Endothelial cell (in vitro differentiated cells): Measurements from ENCODE around the gene BCAT1. TPM values are rescaled to one million over a fixed set of nuclear protein-coding genes. Genes with fewer than 3 reads are reported as not detected.

ENCODE experiments used
- DNase-seq: peaks from one replicate; pipeline ENCODE4 v3.0.0; 2021; ENCODE audit warnings: low spot score
- H3K27ac Mint-ChIP-seq: one replicate; pipeline ENCODE4 v1.8.0; 2021; ENCODE audit warnings: mixed read lengths, inconsistent platforms; ENCODE audit not compliant: unreplicated experiment
- H3K27me3 Mint-ChIP-seq: one replicate; pipeline ENCODE4 v1.8.0; 2021; ENCODE audit warnings: mild to moderate bottlenecking, moderate library complexity, mixed read lengths, inconsistent platforms; ENCODE audit not compliant: unreplicated experiment
- H3K36me3 Mint-ChIP-seq: one replicate; pipeline ENCODE4 v1.8.0; 2021; ENCODE audit warnings: mild to moderate bottlenecking, low read depth, mixed read lengths, inconsistent platforms; ENCODE audit not compliant: unreplicated experiment
- H3K4me1 Mint-ChIP-seq: one replicate; pipeline ENCODE4 v1.8.0; 2021; ENCODE audit warnings: mild to moderate bottlenecking, mixed read lengths, inconsistent platforms; ENCODE audit not compliant: unreplicated experiment
- H3K4me3 Mint-ChIP-seq: one replicate; pipeline ENCODE4 v1.8.0; 2021; ENCODE audit warnings: mild to moderate bottlenecking, mixed read lengths, inconsistent platforms; ENCODE audit not compliant: unreplicated experiment
- H3K9me3 Mint-ChIP-seq: one replicate; pipeline ENCODE4 v1.8.0; 2021; ENCODE audit warnings: mixed read lengths, inconsistent platforms; ENCODE audit not compliant: unreplicated experiment
- total RNA-seq: library from RNA; stranded (reverse); fragmentation: NEBNext Ultra II Directional; extraction: Animal tissue kit (Norgen Biotek cat#: 25700); gene quantifications from one replicate; pipeline ENCODE4 v1.2.1, GENCODE V29; 2021; ENCODE audit not compliant: unreplicated experiment
- TF ChIP-seq, protein P1 (sequence below): fragments of 200-600 bp; sonication (generic); IDR thresholded peaks from one replicate; pipeline ENCODE4 v1.5.0; 2021; ENCODE audit warnings: antibody characterized with exemption; ENCODE audit not compliant: unreplicated experiment

The BCAT1 gene
- total RNA-seq, 1 donor from 2014 or later, result 110 TPM

DNA sequence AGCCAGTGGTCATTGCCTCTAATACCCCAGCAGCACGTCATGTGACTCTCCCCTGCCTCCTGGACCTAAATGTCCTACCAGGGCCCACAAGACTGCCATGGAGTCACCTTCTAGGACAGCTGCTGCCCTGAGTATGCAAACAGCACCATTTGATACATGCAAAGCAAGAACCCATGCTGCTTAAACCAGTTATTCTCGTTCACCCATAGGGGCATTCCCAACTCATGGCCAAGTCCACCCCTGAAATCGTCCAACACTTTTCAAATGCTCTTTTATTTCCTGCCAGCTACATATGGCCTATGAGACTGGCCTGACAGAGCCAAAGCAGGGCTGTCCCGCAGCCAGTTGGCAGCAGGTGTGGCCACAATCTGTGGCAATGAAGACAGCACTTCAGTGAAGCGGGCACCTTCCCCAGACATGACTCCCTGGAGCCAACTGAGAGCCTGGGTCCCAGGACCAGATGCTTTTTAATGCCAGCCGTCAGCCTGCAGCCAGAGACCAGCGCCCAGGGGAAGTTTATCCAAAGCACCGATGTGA lies 99.9 kb downstream of the BCAT1 start:
- TF ChIP-seq, protein P1, sequence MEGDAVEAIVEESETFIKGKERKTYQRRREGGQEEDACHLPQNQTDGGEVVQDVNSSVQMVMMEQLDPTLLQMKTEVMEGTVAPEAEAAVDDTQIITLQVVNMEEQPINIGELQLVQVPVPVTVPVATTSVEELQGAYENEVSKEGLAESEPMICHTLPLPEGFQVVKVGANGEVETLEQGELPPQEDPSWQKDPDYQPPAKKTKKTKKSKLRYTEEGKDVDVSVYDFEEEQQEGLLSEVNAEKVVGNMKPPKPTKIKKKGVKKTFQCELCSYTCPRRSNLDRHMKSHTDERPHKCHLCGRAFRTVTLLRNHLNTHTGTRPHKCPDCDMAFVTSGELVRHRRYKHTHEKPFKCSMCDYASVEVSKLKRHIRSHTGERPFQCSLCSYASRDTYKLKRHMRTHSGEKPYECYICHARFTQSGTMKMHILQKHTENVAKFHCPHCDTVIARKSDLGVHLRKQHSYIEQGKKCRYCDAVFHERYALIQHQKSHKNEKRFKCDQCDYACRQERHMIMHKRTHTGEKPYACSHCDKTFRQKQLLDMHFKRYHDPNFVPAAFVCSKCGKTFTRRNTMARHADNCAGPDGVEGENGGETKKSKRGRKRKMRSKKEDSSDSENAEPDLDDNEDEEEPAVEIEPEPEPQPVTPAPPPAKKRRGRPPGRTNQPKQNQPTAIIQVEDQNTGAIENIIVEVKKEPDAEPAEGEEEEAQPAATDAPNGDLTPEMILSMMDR, result no peak
- Mint-ChIP-seq H3K27ac (no peak overlapping the region), H3K4me3 (no peak overlapping the region), H3K36me3 (no peaks in the 10 kb centered on the region), H3K9me3 (no peaks in the 10 kb centered on the region), H3K4me1 (peaks cover 19% of the 10 kb centered on the region), H3K27me3 (peaks cover 2% of the 10 kb centered on the region)
- no peak for DNase-seq

DNA sequence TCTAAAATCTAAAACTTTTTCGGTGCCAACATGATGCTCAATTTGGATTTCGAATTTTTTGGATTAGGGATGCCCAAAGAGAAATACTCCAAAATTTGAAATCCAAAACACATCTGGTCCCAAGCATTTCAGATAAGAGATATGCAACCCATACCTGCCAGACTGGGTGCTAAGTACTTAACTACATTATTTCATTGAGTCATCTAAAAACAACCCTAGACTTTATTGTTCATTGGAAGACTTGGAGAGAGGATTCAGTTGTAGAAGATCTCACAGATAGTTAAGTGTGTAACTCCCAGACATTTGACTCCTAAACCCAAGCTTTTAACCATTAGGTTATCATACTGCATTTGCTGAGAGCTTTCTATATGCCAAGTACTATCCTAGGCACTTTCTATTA lies 102.2 kb downstream of the BCAT1 start:
- TF ChIP-seq, protein P1, result no peak
- H3K27me3 Mint-ChIP-seq, result peaks cover 2% of the 10 kb centered on the region

DNA sequence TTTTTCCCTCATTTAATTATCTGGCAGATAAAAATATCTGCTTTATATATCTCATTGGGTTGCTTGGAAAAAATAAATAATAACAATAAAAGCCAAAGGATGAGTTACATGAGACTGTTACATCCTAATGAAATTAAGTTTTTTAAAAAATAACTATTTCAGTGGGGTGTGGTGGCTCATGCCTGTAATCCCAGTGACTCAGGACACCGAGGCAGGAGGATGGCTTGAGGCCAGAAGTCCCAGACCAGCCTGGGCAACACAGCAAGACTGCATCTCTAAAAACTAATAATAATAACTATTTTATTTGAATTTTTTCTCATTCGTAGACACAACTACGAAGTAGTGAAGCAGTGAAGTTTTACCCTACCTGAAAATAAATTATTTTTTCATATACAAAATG lies 103.3 kb downstream of the BCAT1 start:
- H3K4me1 Mint-ChIP-seq, result peaks cover 1% of the 10 kb centered on the region
- H3K27me3 Mint-ChIP-seq, result peaks cover 2% of the 10 kb centered on the region
- TF ChIP-seq, protein P1, result no peak
- no peaks in the 10 kb centered on the region for H3K9me3 Mint-ChIP-seq
- no peak overlapping the region for H3K4me3 Mint-ChIP-seq
- DNase-seq, result no peak
- H3K27ac Mint-ChIP-seq, result no peak overlapping the region
- no peaks in the 10 kb centered on the region for H3K36me3 Mint-ChIP-seq

More for the DNA sequence above, 102.2 kb downstream of the BCAT1 start:
- DNase-seq, result no peak
- no peak overlapping the region for H3K27ac Mint-ChIP-seq
- H3K9me3 Mint-ChIP-seq, result no peaks in the 10 kb centered on the region
- H3K4me3 Mint-ChIP-seq, result no peak overlapping the region
- H3K36me3 Mint-ChIP-seq, result no peaks in the 10 kb centered on the region
- H3K4me1 Mint-ChIP-seq, result peaks cover 10% of the 10 kb centered on the region

DNA sequence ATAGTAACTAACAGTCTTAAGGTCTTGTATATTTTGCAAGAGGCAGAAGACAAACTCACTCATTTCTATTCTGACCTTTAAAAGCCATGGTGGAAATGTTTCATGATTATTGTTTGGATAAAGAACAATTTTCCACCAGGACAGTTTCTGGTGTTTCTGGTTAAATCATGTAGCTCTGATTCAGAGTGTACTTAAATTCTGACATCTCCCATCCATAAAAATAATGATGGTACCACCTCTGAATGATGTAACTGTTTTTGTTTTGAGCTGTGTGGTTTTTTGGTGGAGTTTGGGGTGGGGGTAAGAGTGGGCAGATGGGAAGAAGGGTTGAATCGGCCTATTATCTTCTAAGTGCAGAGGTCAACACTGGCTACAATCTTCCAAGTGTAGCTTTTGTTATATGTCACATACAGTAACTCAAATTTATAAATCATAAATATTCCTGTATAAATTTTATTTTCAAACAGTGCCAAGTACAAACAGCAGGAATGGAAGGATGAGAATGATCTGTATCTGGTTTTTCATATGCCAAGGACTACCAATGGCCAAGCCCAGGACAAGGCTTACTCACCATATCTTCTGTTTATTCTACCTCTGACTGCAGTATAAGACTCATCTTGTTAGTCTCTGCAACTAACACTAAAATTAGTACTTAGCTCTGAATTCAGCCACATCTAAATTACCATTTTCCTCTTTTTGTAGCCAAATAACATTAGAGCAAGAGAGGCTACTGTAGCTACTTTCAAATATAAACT lies 108.7 kb downstream of the BCAT1 start:
- no peak for DNase-seq
- Mint-ChIP-seq H3K4me1 (no peaks in the 10 kb centered on the region), H3K27ac (no peak overlapping the region), H3K36me3 (peaks cover 14% of the 10 kb centered on the region), H3K27me3 (no peaks in the 10 kb centered on the region), H3K9me3 (no peaks in the 10 kb centered on the region), H3K4me3 (no peak overlapping the region)
- TF ChIP-seq, protein P1, result no peak

DNA sequence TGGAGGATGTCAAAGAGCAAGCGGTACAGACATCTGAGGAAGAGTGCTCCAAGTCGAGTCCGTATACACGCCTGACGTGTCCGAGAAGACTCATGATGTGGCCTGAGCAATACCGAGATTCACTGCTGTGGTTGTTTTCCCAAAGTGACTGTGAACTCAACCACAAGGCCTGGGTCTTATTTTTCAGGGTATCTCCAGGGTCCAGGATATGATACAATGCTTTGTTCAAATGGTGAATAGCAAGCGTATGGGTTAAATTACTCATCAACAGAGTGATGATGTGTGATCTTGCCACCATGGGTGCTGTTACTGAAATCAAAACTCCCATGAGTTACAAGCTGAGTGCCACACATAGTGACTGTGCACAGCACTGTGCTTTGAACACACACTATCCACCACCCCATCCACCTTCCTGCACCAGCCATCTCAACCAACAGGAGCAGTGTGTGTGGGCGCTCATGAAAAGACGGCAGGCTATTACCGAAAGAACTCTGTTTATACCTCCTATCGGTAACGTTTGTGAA lies 109.6 kb downstream of the BCAT1 start:
- peaks cover 14% of the 10 kb centered on the region for H3K36me3 Mint-ChIP-seq
- no peak for DNase-seq
- no peaks in the 10 kb centered on the region for H3K4me1 Mint-ChIP-seq
- H3K4me3 Mint-ChIP-seq, result no peak overlapping the region
- TF ChIP-seq, protein P1, result no peak
- no peaks in the 10 kb centered on the region for H3K9me3 Mint-ChIP-seq
- H3K27ac Mint-ChIP-seq, result no peak overlapping the region
- no peaks in the 10 kb centered on the region for H3K27me3 Mint-ChIP-seq
